GM18520 (cell line): ENCODE data around the gene ZFP62.
A peak's percentile ranks its signal among the peaks of the same experiment; 100 is the strongest.

Experiments used
- ATAC-seq: cut with Tn5 transposase; IDR thresholded peaks from one replicate; pipeline ENCODE4 v1.9.1; 2021; ENCODE audit not compliant: unreplicated experiment

Gene ZFP62

GRCh38 chr5:180869587-180869986 lies 8.5 kb upstream of the ZFP62 start:
- ATAC-seq: no peak

GRCh38 chr5:180868960-180869359 lies 7.9 kb upstream of the ZFP62 start:
- ATAC-seq: no peak

GRCh38 chr5:180866985-180867384 lies 5.9 kb upstream of the ZFP62 start:
- ATAC-seq: no peak

GRCh38 chr5:180865981-180866695 lies 5.1 kb upstream of the ZFP62 start:
- ATAC-seq: no peak

GRCh38 chr5:180862645-180863044 lies 1.6 kb upstream of the ZFP62 start:
- no peak for ATAC-seq

- ATAC-seq: peak; percentile 32
Observed at GRCh38 chr5:180860273-180860886, 696 bp downstream of the ZFP62 start.

GRCh38 chr5:180858586-180858985 lies 2.5 kb downstream of the ZFP62 start:
- ATAC-seq: no peak

- no peak for ATAC-seq
Observed at GRCh38 chr5:180853848-180854176, 7.3 kb downstream of the ZFP62 start.

GRCh38 chr5:180853121-180853847 lies 7.8 kb downstream of the ZFP62 start:
- no peak for ATAC-seq

- no peak for ATAC-seq
Observed at GRCh38 chr5:180852495-180852894, 8.6 kb downstream of the ZFP62 start.

GRCh38 chr5:180850434-180851078 lies 10.5 kb downstream of the ZFP62 start:
- no peak for ATAC-seq

- ATAC-seq: no peak
Observed at GRCh38 chr5:180849827-180850226, 11.2 kb downstream of the ZFP62 start.

- no peak for ATAC-seq
Observed at GRCh38 chr5:180848878-180849277, 12.2 kb downstream of the ZFP62 start.

GRCh38 chr5:180848265-180848664 lies 12.8 kb downstream of the ZFP62 start:
- no peak for ATAC-seq

- no peak for ATAC-seq
Observed at GRCh38 chr5:180847026-180847425, 14.1 kb downstream of the ZFP62 start.

GRCh38 chr5:180844858-180845257 lies 16.2 kb downstream of the ZFP62 start:
- ATAC-seq: no peak

GRCh38 chr5:180844432-180844831 lies 16.6 kb downstream of the ZFP62 start:
- ATAC-seq: no peak

GRCh38 chr5:180839935-180840334 lies 21.1 kb downstream of the ZFP62 start:
- ATAC-seq: no peak

GRCh38 chr5:180839227-180839626 lies 21.8 kb downstream of the ZFP62 start:
- no peak for ATAC-seq

- no peak for ATAC-seq
Observed at GRCh38 chr5:180837478-180837877, 23.6 kb downstream of the ZFP62 start.

GRCh38 chr5:180832638-180833068 lies 28.4 kb downstream of the ZFP62 start:
- peak; percentile 47 for ATAC-seq
